Body of pancreas (tissue), 4 donors: ENCODE data around the gene KIFAP3.

Source experiments
- POLR2A ChIP-seq, 3 donors: fragments of 450-650 bp; IDR thresholded peaks; one replicate each; pipeline ENCODE4 v1.6.1; 2016; ENCODE audit warnings: antibody characterized with exemption in 3 of 3, mild to moderate bottlenecking in 2 of 3
- TF ChIP-seq, protein P1 (sequence below), 7 experiments: fragments of 450-650 bp in 4 of 7; fragments of 200-600 bp in 3 of 7; sonication (generic) in 3 of 7; IDR thresholded peaks; one replicate each; pipeline ENCODE4 v1.5.1; 2016 to 2019; ENCODE audit warnings: antibody characterized with exemption in 7 of 7

DNA sequence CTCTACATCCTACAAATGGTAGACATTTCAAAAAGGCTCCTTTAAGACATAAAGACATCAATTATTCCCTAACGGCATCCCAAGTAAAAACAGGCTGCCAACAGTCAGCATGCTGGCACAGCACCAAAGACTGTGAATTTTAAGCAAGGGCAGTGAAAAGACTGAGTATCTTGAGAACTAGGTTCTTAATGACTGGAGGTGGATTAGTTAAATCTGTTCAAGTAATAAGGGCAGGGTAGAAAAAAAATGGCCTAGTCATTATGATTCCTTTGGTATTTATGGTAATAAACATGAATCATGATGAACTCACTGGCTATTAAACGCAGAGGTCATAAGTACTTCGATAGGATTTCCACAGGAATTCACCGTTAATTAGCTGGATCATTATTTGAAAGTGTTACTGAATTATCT lies 75.2 kb downstream of the KIFAP3 start:
- TF ChIP-seq, protein P1, sequence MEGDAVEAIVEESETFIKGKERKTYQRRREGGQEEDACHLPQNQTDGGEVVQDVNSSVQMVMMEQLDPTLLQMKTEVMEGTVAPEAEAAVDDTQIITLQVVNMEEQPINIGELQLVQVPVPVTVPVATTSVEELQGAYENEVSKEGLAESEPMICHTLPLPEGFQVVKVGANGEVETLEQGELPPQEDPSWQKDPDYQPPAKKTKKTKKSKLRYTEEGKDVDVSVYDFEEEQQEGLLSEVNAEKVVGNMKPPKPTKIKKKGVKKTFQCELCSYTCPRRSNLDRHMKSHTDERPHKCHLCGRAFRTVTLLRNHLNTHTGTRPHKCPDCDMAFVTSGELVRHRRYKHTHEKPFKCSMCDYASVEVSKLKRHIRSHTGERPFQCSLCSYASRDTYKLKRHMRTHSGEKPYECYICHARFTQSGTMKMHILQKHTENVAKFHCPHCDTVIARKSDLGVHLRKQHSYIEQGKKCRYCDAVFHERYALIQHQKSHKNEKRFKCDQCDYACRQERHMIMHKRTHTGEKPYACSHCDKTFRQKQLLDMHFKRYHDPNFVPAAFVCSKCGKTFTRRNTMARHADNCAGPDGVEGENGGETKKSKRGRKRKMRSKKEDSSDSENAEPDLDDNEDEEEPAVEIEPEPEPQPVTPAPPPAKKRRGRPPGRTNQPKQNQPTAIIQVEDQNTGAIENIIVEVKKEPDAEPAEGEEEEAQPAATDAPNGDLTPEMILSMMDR (IDR thresholded peaks at IDR 0.05), result no peak
- TF ChIP-seq POLR2A (IDR thresholded peaks at IDR 0.05), result no peak
